ENCODE measurements around the gene PI4KA. TPM values are rescaled to one million over a fixed set of nuclear protein-coding genes. Genes with fewer than 3 reads are reported as not detected.
"Not testable (repeated sequence)": the region's sequence is repeated elsewhere in the genome, so short reads cannot be mapped to it uniquely, and the experiment has no call there.

PI4KA gene
- total and polyA plus RNA-seq, 2 of the 13 experiments (the other 11 are each of a cell fraction or from before 2014, with no cell fraction given): 27.4 to 56.4 TPM

DNA sequence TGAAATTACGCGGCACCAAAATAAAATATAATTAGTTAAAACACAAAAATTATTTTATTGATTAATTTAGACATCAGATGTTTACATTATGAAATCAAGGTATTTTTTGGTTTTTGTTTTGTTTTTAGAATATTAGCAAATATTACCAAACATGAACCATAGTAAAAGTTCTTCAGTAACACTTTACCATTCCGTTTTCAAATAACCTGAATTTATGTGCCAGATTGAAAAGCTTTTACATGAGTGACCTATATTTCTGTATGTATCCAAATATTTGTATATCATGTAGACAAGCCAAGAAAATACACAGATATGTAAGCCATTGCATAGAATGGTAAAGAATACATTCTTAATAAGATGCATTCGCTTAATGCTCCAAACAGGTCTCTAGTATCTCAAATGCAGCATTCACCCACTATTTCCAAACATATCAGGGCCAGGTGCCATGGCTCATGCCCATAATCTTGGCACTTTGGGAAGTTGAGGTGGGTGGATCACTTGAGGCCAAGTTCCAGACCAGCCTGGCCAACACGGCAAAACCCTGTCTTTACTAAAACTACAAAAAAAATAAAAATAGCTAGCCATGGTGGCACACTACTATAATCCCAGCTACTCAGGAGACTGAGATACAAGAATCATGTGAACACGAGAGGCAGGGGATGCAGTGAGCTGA is 187.1 kb downstream of the PI4KA start:
- Histone ChIP-seq H3K36me3 (replicated peaks in 1 of 2; ENCODE audit: control insufficient read depth in 1 of 2, insufficient read depth in 2 of 2, low read length in 2 of 2) (no peaks in the 10 kb centered on the region), H2AFZ (ENCODE audit: low read length) (no peak overlapping the region), H3K4me3 (replicated peaks in 1 of 3; ENCODE audit: insufficient read depth in 1 of 3, low read depth in 2 of 3, low read length in 3 of 3) (no peak overlapping the region), H3K79me2 (ENCODE audit: insufficient read depth, low read length) (no peaks in the 10 kb centered on the region), H3K27me3 (ENCODE audit: control insufficient read depth in 1 of 2, insufficient read depth in 2 of 2, low read length in 2 of 2) (peaks cover 0 to 6% of the 10 kb centered on the region in 2 experiments; a peak in 2 of 5 replicates), H3K4me2 (ENCODE audit: low read depth, low read length) (no peak overlapping the region), H3K9me3 (ENCODE audit: low read length) (no peaks in the 10 kb centered on the region), H3K4me1 (ENCODE audit: insufficient read depth, low read length) (no peaks in the 10 kb centered on the region), H3K27ac (ENCODE audit: extremely low read length, insufficient read depth, low read length) (no peak overlapping the region), H3K9ac (ENCODE audit: insufficient read depth, low read depth, low read length) (no peak overlapping the region), H4K20me1 (ENCODE audit: insufficient read depth, low read length) (no peaks in the 10 kb centered on the region)
- ChIA-PET CTCF (ENCODE audit: low intra/inter-chr PET ratio, low total read pairs) (no interaction called here), POLR2A (no interaction called here)
- intact Hi-C loops (cut with micrococcal nuclease; ENCODE audit: unreplicated experiment): no loop called here
- BruUV-seq (replicated peaks): no TSS peak
- ATAC-seq: no peak
- TF ChIP-seq CEBPG (CRISPR knock-in tag; IDR thresholded peaks at IDR 0.05) (no peak), RBFOX2 (IDR thresholded peaks at IDR 0.05; ENCODE audit: low read depth, low read length) (no peak), REXO4 (CRISPR knock-in tag; IDR thresholded peaks at IDR 0.05; ENCODE audit: borderline replicate concordance) (no peak), TSC22D2 (CRISPR knock-in tag; IDR thresholded peaks at IDR 0.05; ENCODE audit: borderline replicate concordance) (no peak), ZNF674 (CRISPR knock-in tag; IDR thresholded peaks at IDR 0.05; ENCODE audit: low read depth) (no peak), MXI1 (IDR thresholded peaks at IDR 0.05; ENCODE audit: borderline replicate concordance, low read depth, low read length) (no peak), GATAD1 (CRISPR knock-in tag; IDR thresholded peaks at IDR 0.05) (no peak), MTF2 (CRISPR knock-in tag; IDR thresholded peaks at IDR 0.05; ENCODE audit: borderline replicate concordance) (no peak), HOXA7 (CRISPR knock-in tag; IDR thresholded peaks at IDR 0.05) (no peak), MATR3 (CRISPR knock-in tag; IDR thresholded peaks at IDR 0.05) (no peak), FLYWCH1 (CRISPR knock-in tag; IDR thresholded peaks at IDR 0.05) (no peak)
- in situ Hi-C loops (cut with HindIII; ENCODE audit: extremely low pct_ligation_motif_present, low pct_unique_long_range_greater_than_20kb): no loop called here
- DNase-seq (ENCODE audit: low spot score): no peak
- 37% methylated on average over 6 of the region's 6 CpGs for WGBS (ENCODE audit: low lambda C conversion rate)
- no peak for FAIRE-seq

GRCh38 chr22:20670457-20671261 is 188.0 kb downstream of the PI4KA start:
- BruUV-seq (replicated peaks); H3K27me3 ChIP-seq (ENCODE audit: control insufficient read depth in 1 of 2, insufficient read depth in 2 of 2, low read length in 2 of 2); FAIRE-seq; POLR2A ChIA-PET; H3K9me3 ChIP-seq (ENCODE audit: low read length); H3K4me1 ChIP-seq (ENCODE audit: insufficient read depth, low read length); H4K20me1 ChIP-seq (ENCODE audit: insufficient read depth, low read length); ATAC-seq; H3K36me3 ChIP-seq (replicated peaks in 1 of 2; ENCODE audit: control insufficient read depth in 1 of 2, insufficient read depth in 2 of 2, low read length in 2 of 2); H2AFZ ChIP-seq (ENCODE audit: low read length); H3K27ac ChIP-seq (ENCODE audit: extremely low read length, insufficient read depth, low read length); in situ Hi-C loops (cut with HindIII; ENCODE audit: extremely low pct_ligation_motif_present, low pct_unique_long_range_greater_than_20kb); H3K9ac ChIP-seq (ENCODE audit: insufficient read depth, low read depth, low read length); CTCF ChIA-PET (ENCODE audit: low intra/inter-chr PET ratio, low total read pairs); intact Hi-C loops (cut with micrococcal nuclease; ENCODE audit: unreplicated experiment); H3K4me2 ChIP-seq (ENCODE audit: low read depth, low read length); H3K4me3 ChIP-seq (replicated peaks in 1 of 3; ENCODE audit: insufficient read depth in 1 of 3, low read depth in 2 of 3, low read length in 3 of 3); DNase-seq (ENCODE audit: low spot score); H3K79me2 ChIP-seq (ENCODE audit: insufficient read depth, low read length): not testable (repeated sequence)
- whole genome bisulfite sequencing (ENCODE audit: low lambda C conversion rate): 57% methylated on average over 7 of the region's 73 CpGs

- WGBS (ENCODE audit: low lambda C conversion rate): no CpG with 5 or more reads among the region's 13 CpGs
- FAIRE-seq; BruUV-seq (replicated peaks); H3K4me2 ChIP-seq (ENCODE audit: low read depth, low read length); intact Hi-C loops (cut with micrococcal nuclease; ENCODE audit: unreplicated experiment); H3K4me3 ChIP-seq (replicated peaks in 1 of 3; ENCODE audit: insufficient read depth in 1 of 3, low read depth in 2 of 3, low read length in 3 of 3); POLR2A ChIA-PET; in situ Hi-C loops (cut with HindIII; ENCODE audit: extremely low pct_ligation_motif_present, low pct_unique_long_range_greater_than_20kb); H3K27ac ChIP-seq (ENCODE audit: extremely low read length, insufficient read depth, low read length); H3K27me3 ChIP-seq (ENCODE audit: control insufficient read depth in 1 of 2, insufficient read depth in 2 of 2, low read length in 2 of 2); H2AFZ ChIP-seq (ENCODE audit: low read length); H3K9ac ChIP-seq (ENCODE audit: insufficient read depth, low read depth, low read length); ATAC-seq; H4K20me1 ChIP-seq (ENCODE audit: insufficient read depth, low read length); DNase-seq (ENCODE audit: low spot score); CTCF ChIA-PET (ENCODE audit: low intra/inter-chr PET ratio, low total read pairs); H3K9me3 ChIP-seq (ENCODE audit: low read length); H3K79me2 ChIP-seq (ENCODE audit: insufficient read depth, low read length); H3K4me1 ChIP-seq (ENCODE audit: insufficient read depth, low read length); H3K36me3 ChIP-seq (replicated peaks in 1 of 2; ENCODE audit: control insufficient read depth in 1 of 2, insufficient read depth in 2 of 2, low read length in 2 of 2): not testable (repeated sequence)
These were observed 188.7 kb downstream of the PI4KA start for GRCh38 chr22:20669884-20670283.

Measured in HepG2 (cell line).